ENCODE results near the gene PLXDC2. TPM values are rescaled to one million over a fixed set of nuclear protein-coding genes. Genes with fewer than 3 reads are reported as not detected.

The PLXDC2 gene
- total and polyA plus RNA-seq, 2 experiments from 2014 or later = 13.5 to 19.4 TPM

- Mint-ChIP-seq H3K4me1 (peaks cover 5% of the 10 kb centered on the region; the same call in 2 of the 3 replicates), H3K9me3 (peaks cover 68% of the 10 kb centered on the region), H3K36me3 (ENCODE audit: low read depth) (peaks cover 69% of the 10 kb centered on the region), H3K27ac (no peak overlapping the region), H3K27me3 (ENCODE audit: insufficient read depth, low read depth, poor library complexity) (peaks cover 3% of the 10 kb centered on the region), H3K4me3 (no peak overlapping the region)
- TF ChIP-seq STAT1 (IDR thresholded peaks at IDR 0.05; ENCODE audit: unreplicated experiment) (no peak), ZNF114 (CRISPR knock-in tag; IDR thresholded peaks at IDR 0.05) (no peak), CREB1 (CRISPR knock-in tag; IDR thresholded peaks at IDR 0.05; ENCODE audit: low read depth) (no peak), POLR2AphosphoS5 (IDR thresholded peaks at IDR 0.05; ENCODE audit: low read depth) (no peak), ETS1 (IDR thresholded peaks at IDR 0.05) (no peak), JUNB (IDR thresholded peaks at IDR 0.05; ENCODE audit: unreplicated experiment) (no peak), ZNF331 (CRISPR knock-in tag; IDR thresholded peaks at IDR 0.05; ENCODE audit: low read depth) (no peak), EZH2 (IDR thresholded peaks at IDR 0.05; ENCODE audit: low read depth, unreplicated experiment) (no peak), EZH2phosphoT487 (IDR thresholded peaks at IDR 0.05; ENCODE audit: unreplicated experiment) (no peak), CTCF (conservative IDR thresholded peaks at IDR 0.05; ENCODE audit: low read depth in 2 of 2) (no peak), NANOG (IDR thresholded peaks at IDR 0.05; ENCODE audit: borderline replicate concordance) (no peak), ZNF462 (CRISPR knock-in tag; IDR thresholded peaks at IDR 0.05) (no peak), REST (IDR thresholded peaks at IDR 0.05; ENCODE audit: unreplicated experiment) (no peak)
- H4K20me1 ChIP-seq (replicated peaks; ENCODE audit: insufficient read depth) = no peaks in the 10 kb centered on the region
- peaks cover 5% of the 10 kb centered on the region for H3K9me2 ChIP-seq (ENCODE audit: insufficient read depth)
- H3K4me2 ChIP-seq = no peak overlapping the region
- peaks cover 11% of the 10 kb centered on the region; the same call in 1 of the 2 replicates for H3K36me3 ChIP-seq (ENCODE audit: insufficient read depth)
- H3K27ac ChIP-seq (ENCODE audit: low read depth) = no peak overlapping the region
- DNase-seq (ENCODE audit: low spot score) (no peak), ATAC-seq (no peak)
- H3K4me1 ChIP-seq (ENCODE audit: insufficient read depth) = no peaks in the 10 kb centered on the region
- no peak overlapping the region for H3K4me3 ChIP-seq
- no peak overlapping the region for H2AFZ ChIP-seq
- H3F3A ChIP-seq (replicated peaks; ENCODE audit: low read depth) = no peaks in the 10 kb centered on the region
- no peaks in the 10 kb centered on the region for H3K27me3 ChIP-seq (ENCODE audit: insufficient read depth)
- no peaks in the 10 kb centered on the region for H3K79me2 ChIP-seq (replicated peaks; ENCODE audit: insufficient read depth)
Measured at GRCh38 chr10:20300735-20301134, 484.5 kb downstream of the PLXDC2 start.
